ENCODE data around the gene UBE2E3. TPM values are rescaled to one million over a fixed set of nuclear protein-coding genes. Genes with fewer than 3 reads are reported as not detected.

UBE2E3 gene
- total RNA-seq, 1 experiment from 2014 or later = 76.3 TPM

DNA sequence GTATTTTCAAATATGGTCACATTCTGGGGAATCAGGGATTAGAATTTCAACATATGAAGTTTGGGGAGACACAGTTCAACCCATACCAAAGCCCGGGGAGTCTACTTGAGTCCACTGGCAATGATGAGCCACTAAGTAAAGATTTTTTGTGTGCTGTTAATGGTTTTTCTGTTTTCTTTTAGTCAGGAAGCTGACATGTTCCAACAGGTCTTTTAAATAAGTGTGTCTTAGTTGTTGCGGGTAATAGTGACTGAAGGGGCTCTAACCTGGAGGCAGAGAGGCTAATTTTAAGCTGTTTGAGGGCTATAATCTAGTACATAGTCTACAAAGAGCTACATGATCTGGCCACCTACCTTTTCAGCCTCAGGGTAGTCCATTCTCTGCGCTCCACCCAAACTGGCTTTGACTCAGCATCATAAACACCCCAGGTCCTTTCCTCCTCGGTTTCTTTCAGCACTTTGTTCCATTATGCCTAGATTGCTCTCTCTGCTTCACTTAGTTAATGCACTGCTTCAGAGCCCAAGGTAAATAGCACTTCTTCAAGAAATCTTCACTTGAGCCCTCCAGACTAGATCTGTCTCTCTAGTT is 17.6 kb upstream of the UBE2E3 start:
- Mint-ChIP-seq H3K27me3 (ENCODE audit: low read depth) (no peaks in the 10 kb centered on the region), H3K4me1 (no peaks in the 10 kb centered on the region), H3K36me3 (no peaks in the 10 kb centered on the region), H3K27ac (no peak overlapping the region), H3K4me3 (no peak overlapping the region), H3K9me3 (no peaks in the 10 kb centered on the region)
- TF ChIP-seq STAT6 (CRISPR knock-in tag; conservative IDR thresholded peaks at IDR 0.05; ENCODE audit: low read depth) (no peak), CDX4 (CRISPR knock-in tag; IDR thresholded peaks at IDR 0.05; ENCODE audit: borderline replicate concordance) (no peak), OVOL2 (CRISPR knock-in tag; IDR thresholded peaks at IDR 0.05; ENCODE audit: borderline replicate concordance) (no peak), NFE2L1 (CRISPR knock-in tag; IDR thresholded peaks at IDR 0.05) (no peak), SMAD4 (CRISPR knock-in tag; IDR thresholded peaks at IDR 0.05) (no peak), ETV6 (CRISPR knock-in tag; IDR thresholded peaks at IDR 0.05) (no peak), ZMAT4 (CRISPR knock-in tag; IDR thresholded peaks at IDR 0.05) (no peak), RELA (CRISPR knock-in tag; IDR thresholded peaks at IDR 0.05; ENCODE audit: borderline replicate concordance) (no peak), ZNF423 (CRISPR knock-in tag; IDR thresholded peaks at IDR 0.05) (no peak), ZBTB21 (CRISPR knock-in tag; IDR thresholded peaks at IDR 0.05; ENCODE audit: borderline replicate concordance) (no peak), CBFB (CRISPR knock-in tag; IDR thresholded peaks at IDR 0.05; ENCODE audit: low read depth) (no peak), IRF1 (CRISPR knock-in tag; IDR thresholded peaks at IDR 0.05) (no peak), CREM (CRISPR knock-in tag; IDR thresholded peaks at IDR 0.05) (no peak), SP1 (CRISPR knock-in tag; conservative IDR thresholded peaks at IDR 0.05) (no peak), KAT7 (CRISPR knock-in tag; IDR thresholded peaks at IDR 0.05; ENCODE audit: borderline replicate concordance) (no peak), NR1H2 (CRISPR knock-in tag; IDR thresholded peaks at IDR 0.05) (no peak)
- TF ChIP-seq, protein P1, sequence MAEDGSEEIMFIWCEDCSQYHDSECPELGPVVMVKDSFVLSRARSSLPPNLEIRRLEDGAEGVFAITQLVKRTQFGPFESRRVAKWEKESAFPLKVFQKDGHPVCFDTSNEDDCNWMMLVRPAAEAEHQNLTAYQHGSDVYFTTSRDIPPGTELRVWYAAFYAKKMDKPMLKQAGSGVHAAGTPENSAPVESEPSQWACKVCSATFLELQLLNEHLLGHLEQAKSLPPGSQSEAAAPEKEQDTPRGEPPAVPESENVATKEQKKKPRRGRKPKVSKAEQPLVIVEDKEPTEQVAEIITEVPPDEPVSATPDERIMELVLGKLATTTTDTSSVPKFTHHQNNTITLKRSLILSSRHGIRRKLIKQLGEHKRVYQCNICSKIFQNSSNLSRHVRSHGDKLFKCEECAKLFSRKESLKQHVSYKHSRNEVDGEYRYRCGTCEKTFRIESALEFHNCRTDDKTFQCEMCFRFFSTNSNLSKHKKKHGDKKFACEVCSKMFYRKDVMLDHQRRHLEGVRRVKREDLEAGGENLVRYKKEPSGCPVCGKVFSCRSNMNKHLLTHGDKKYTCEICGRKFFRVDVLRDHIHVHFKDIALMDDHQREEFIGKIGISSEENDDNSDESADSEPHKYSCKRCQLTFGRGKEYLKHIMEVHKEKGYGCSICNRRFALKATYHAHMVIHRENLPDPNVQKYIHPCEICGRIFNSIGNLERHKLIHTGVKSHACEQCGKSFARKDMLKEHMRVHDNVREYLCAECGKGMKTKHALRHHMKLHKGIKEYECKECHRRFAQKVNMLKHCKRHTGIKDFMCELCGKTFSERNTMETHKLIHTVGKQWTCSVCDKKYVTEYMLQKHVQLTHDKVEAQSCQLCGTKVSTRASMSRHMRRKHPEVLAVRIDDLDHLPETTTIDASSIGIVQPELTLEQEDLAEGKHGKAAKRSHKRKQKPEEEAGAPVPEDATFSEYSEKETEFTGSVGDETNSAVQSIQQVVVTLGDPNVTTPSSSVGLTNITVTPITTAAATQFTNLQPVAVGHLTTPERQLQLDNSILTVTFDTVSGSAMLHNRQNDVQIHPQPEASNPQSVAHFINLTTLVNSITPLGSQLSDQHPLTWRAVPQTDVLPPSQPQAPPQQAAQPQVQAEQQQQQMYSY (CRISPR knock-in tag; IDR thresholded peaks at IDR 0.05) = no peak
- TF ChIP-seq, protein P2, sequence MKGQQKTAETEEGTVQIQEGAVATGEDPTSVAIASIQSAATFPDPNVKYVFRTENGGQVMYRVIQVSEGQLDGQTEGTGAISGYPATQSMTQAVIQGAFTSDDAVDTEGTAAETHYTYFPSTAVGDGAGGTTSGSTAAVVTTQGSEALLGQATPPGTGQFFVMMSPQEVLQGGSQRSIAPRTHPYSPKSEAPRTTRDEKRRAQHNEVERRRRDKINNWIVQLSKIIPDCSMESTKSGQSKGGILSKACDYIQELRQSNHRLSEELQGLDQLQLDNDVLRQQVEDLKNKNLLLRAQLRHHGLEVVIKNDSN (CRISPR knock-in tag; IDR thresholded peaks at IDR 0.05) = no peak
- TF ChIP-seq, protein P3, sequence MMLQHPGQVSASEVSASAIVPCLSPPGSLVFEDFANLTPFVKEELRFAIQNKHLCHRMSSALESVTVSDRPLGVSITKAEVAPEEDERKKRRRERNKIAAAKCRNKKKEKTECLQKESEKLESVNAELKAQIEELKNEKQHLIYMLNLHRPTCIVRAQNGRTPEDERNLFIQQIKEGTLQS (CRISPR knock-in tag; conservative IDR thresholded peaks at IDR 0.05) = no peak
- DNase-seq (ENCODE audit: low spot score) (no peak), ATAC-seq (no peak)
- CTCF ChIA-PET = interaction anchor here (0.5 kb wide), 1 partner anchor 370 kb away, joined by 4 read pairs; no protein-coding TSS in a partner anchor
- POLR2A ChIA-PET = no interaction called here
